BJ (cell line): Measurements from ENCODE around the gene OR2V2. TPM values are rescaled to one million over a fixed set of nuclear protein-coding genes. Genes with fewer than 3 reads are reported as not detected.
"Not testable (repeated sequence)": the region's sequence is repeated elsewhere in the genome, so short reads cannot be mapped to it uniquely, and the experiment has no call there.

Experiments used
- CTCF ChIA-PET: fragments of 350-600 bp; formaldehyde crosslinking; extraction: SDS; loops from one replicate; lab custom pipeline; 2021; ENCODE audit warnings: antibody characterized with exemption, inconsistent platforms; lab: Yijun Ruan, JAX
- POLR2A ChIA-PET: fragments of 300-600 bp; sonication (Branson Sonifier 250); formaldehyde crosslinking; extraction: SDS; loops from one replicate; lab custom pipeline; 2021; ENCODE audit warnings: antibody characterized with exemption; lab: Charles Lee
- DNase-seq: peaks from one replicate; pipeline ENCODE4 v3.0.0-alpha.2; 2011; ENCODE audit warnings: low read depth
- H3K27me3 ChIP-seq: 2 replicates; pipeline ENCODE4 v1.6.0; 2011; ENCODE audit warnings: low read length; ENCODE audit not compliant: control insufficient read depth, insufficient read depth
- H3K36me3 ChIP-seq: 2 replicates; pipeline ENCODE4 v1.5.1; 2011; ENCODE audit warnings: low read length; ENCODE audit not compliant: control insufficient read depth, insufficient read depth
- H3K4me3 ChIP-seq: 2 replicates; pipeline ENCODE4 v1.5.1; 2011; ENCODE audit warnings: low read depth, mild to moderate bottlenecking, control low read depth, low read length
- CTCF ChIP-seq: IDR thresholded peaks from 2 replicates; pipeline ENCODE4 v1.5.1; 2011; ENCODE audit warnings: low read depth, mild to moderate bottlenecking, control low read depth, inconsistent platforms, low read length, moderate library complexity; ENCODE audit not compliant: insufficient read depth
- polyA minus RNA-seq: library from RNA; depleted of rRNA, polyadenylated mRNA; stranded (reverse); fragments of >200 nt; gene quantifications from 2 replicates; pipeline ENCODE4 v1.2.3, GENCODE V29; 2011; rRNA and poly(A)+ RNA removed
- polyA plus RNA-seq: library from polyadenylated mRNA; depleted of rRNA; stranded (reverse); fragments of >200 nt; gene quantifications from 2 replicates; pipeline ENCODE4 v1.2.3, GENCODE V29; 2011; rRNA removed

The OR2V2 gene
- not detected in 2 replicates for polyA plus RNA-seq
- not detected in 2 replicates for polyA minus RNA-seq

- H3K27me3 ChIP-seq, POLR2A ChIA-PET, CTCF ChIA-PET: not testable (repeated sequence)
Observed at GRCh38 chr5:181146927-181147636, at the start of gene OR2V2. TSS of gene OR2V2 (plus strand) at chr5:181147586. CDS start at chr5:181154943, 7,357 bp downstream.

GRCh38 chr5:181097759-181098491, 49.5 kb upstream of the OR2V2 start:
- POLR2A ChIA-PET, H3K36me3 ChIP-seq, H3K27me3 ChIP-seq, H3K4me3 ChIP-seq, CTCF ChIA-PET, DNase-seq: not testable (repeated sequence)

More at GRCh38 chr5:181146927-181147636, at the start of gene OR2V2:
- DNase-seq, H3K4me3 ChIP-seq, H3K36me3 ChIP-seq: not testable (repeated sequence)

- H3K27me3 ChIP-seq: peaks cover 9% of the 10 kb centered on the region
- no peak for DNase-seq
- H3K36me3 ChIP-seq: no peaks in the 10 kb centered on the region
- H3K4me3 ChIP-seq: no peak overlapping the region
- POLR2A ChIA-PET: no interaction called here
- CTCF ChIA-PET: no interaction called here
- no peak for TF ChIP-seq CTCF
Observed at GRCh38 chr5:181098762-181099601, 48.4 kb upstream of the OR2V2 start.

GRCh38 chr5:181099602-181100086, 47.7 kb upstream of the OR2V2 start:
- ChIA-PET CTCF (no interaction called here), POLR2A (no interaction called here)
- no peak for DNase-seq
- no peaks in the 10 kb centered on the region for H3K36me3 ChIP-seq
- no peak overlapping the region for H3K4me3 ChIP-seq
- H3K27me3 ChIP-seq: peaks cover 11% of the 10 kb centered on the region
- no peak for TF ChIP-seq CTCF

GRCh38 chr5:181100121-181100875, 47.1 kb upstream of the OR2V2 start:
- H3K36me3 ChIP-seq: no peaks in the 10 kb centered on the region
- TF ChIP-seq CTCF: no peak
- H3K4me3 ChIP-seq: no peak overlapping the region
- CTCF ChIA-PET: no interaction called here
- POLR2A ChIA-PET: no interaction called here
- peaks cover 11% of the 10 kb centered on the region for H3K27me3 ChIP-seq
- DNase-seq: no peak

- H3K4me3 ChIP-seq: not testable (repeated sequence)
Observed at GRCh38 chr5:181101030-181101641, 46.2 kb upstream of the OR2V2 start.

GRCh38 chr5:181101930-181102674, 45.3 kb upstream of the OR2V2 start:
- CTCF ChIA-PET, DNase-seq, POLR2A ChIA-PET, H3K36me3 ChIP-seq, H3K4me3 ChIP-seq: not testable (repeated sequence)
- peaks cover 14% of the 10 kb centered on the region for H3K27me3 ChIP-seq

More at GRCh38 chr5:181101030-181101641, 46.2 kb upstream of the OR2V2 start:
- CTCF ChIA-PET, POLR2A ChIA-PET, H3K36me3 ChIP-seq, DNase-seq: not testable (repeated sequence)
- peaks cover 11% of the 10 kb centered on the region for H3K27me3 ChIP-seq

GRCh38 chr5:181104259-181104568, 43.2 kb upstream of the OR2V2 start:
- H3K36me3 ChIP-seq, H3K4me3 ChIP-seq, DNase-seq, POLR2A ChIA-PET: not testable (repeated sequence)
- H3K27me3 ChIP-seq: peaks cover 16% of the 10 kb centered on the region
- CTCF ChIA-PET: interaction anchor here (1.1 kb wide), 1 partner anchor 11 kb away, joined by 3 read pairs; no protein-coding TSS in a partner anchor
